ENCODE data around the gene TMEM184A.

DNA sequence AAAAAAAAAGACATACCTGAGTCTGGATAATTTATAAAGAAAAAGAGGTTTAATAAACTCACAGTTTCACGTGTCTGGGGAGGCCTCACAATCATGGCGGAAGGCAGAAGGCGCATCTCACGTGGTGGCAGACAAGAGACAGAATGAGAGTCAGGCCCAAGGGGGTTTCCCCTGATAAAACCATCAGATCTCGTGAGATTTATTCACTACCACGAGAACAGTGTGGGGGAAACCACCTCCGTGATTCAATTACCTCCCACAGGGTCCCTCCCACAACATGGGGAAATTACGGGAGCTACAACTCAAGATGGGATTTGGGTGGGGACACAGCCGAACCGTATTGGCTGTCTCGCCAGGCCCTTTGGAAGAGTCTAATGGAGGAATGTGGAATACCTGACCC, 34.5 kb downstream of the TMEM184A start:
- TF ChIP-seq POLR2AphosphoS5 (IDR thresholded peaks at IDR 0.05) (no peak), POLR2A (IDR thresholded peaks at IDR 0.05) (no peak)
- TF ChIP-seq, protein P1, sequence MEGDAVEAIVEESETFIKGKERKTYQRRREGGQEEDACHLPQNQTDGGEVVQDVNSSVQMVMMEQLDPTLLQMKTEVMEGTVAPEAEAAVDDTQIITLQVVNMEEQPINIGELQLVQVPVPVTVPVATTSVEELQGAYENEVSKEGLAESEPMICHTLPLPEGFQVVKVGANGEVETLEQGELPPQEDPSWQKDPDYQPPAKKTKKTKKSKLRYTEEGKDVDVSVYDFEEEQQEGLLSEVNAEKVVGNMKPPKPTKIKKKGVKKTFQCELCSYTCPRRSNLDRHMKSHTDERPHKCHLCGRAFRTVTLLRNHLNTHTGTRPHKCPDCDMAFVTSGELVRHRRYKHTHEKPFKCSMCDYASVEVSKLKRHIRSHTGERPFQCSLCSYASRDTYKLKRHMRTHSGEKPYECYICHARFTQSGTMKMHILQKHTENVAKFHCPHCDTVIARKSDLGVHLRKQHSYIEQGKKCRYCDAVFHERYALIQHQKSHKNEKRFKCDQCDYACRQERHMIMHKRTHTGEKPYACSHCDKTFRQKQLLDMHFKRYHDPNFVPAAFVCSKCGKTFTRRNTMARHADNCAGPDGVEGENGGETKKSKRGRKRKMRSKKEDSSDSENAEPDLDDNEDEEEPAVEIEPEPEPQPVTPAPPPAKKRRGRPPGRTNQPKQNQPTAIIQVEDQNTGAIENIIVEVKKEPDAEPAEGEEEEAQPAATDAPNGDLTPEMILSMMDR (IDR thresholded peaks at IDR 0.05): no peak
